ENCODE data around the gene MTMR1.

The MTMR1 gene

GRCh38 chrX:150692831-150693724, at the start of gene MTMR1:
Gene MTMR1 (plus strand): TSS chrX:150693396. CDS start chrX:150693531, 135 bp downstream.
- Histone ChIP-seq H3K36me3 (ENCODE audit: control insufficient read depth, insufficient read depth, low read length) (no peaks in the 10 kb centered on the region), H3K4me3 (replicated peaks; ENCODE audit: low read depth, low read length) (peak within 1 kb of the TSS; percentile 68), H3K27me3 (replicated peaks; ENCODE audit: control insufficient read depth, insufficient read depth, low read length) (no peaks in the 10 kb centered on the region)
- TF ChIP-seq, protein P1, sequence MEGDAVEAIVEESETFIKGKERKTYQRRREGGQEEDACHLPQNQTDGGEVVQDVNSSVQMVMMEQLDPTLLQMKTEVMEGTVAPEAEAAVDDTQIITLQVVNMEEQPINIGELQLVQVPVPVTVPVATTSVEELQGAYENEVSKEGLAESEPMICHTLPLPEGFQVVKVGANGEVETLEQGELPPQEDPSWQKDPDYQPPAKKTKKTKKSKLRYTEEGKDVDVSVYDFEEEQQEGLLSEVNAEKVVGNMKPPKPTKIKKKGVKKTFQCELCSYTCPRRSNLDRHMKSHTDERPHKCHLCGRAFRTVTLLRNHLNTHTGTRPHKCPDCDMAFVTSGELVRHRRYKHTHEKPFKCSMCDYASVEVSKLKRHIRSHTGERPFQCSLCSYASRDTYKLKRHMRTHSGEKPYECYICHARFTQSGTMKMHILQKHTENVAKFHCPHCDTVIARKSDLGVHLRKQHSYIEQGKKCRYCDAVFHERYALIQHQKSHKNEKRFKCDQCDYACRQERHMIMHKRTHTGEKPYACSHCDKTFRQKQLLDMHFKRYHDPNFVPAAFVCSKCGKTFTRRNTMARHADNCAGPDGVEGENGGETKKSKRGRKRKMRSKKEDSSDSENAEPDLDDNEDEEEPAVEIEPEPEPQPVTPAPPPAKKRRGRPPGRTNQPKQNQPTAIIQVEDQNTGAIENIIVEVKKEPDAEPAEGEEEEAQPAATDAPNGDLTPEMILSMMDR (IDR thresholded peaks at IDR 0.05; ENCODE audit: insufficient read depth, low read length, poor library complexity, severe bottlenecking): no peak
- DNase-seq (ENCODE audit: extremely low read depth, insufficient read length): peak; percentile 58

DNA sequence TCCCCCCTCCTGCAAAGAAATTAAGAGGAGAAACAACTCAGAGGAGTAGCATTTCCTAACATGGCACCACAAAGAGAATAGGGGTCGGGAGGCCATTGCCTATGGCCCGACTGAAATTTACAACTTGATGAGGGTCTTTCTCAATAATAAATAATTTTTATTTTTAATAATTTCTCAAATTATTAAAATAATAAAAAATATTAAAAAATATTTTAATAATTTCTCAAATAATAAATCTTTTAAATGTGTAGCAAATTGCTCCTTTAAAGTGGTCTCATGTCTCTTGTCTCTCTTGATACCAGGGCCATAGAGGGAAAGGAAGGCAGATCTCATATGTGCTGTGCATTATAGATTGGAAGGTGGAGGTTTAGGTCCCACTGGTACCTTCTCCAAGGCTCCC, 49.2 kb upstream of the MTMR1 start:
- no peak for DNase-seq (ENCODE audit: extremely low read depth, insufficient read length)
- H3K27me3 ChIP-seq (replicated peaks; ENCODE audit: control insufficient read depth, insufficient read depth, low read length): no peaks in the 10 kb centered on the region
- H3K4me3 ChIP-seq (replicated peaks; ENCODE audit: low read depth, low read length): no peak overlapping the region
- no peaks in the 10 kb centered on the region for H3K36me3 ChIP-seq (ENCODE audit: control insufficient read depth, insufficient read depth, low read length)
- TF ChIP-seq, protein P1 (IDR thresholded peaks at IDR 0.05; ENCODE audit: insufficient read depth, low read length, poor library complexity, severe bottlenecking): no peak

DNA sequence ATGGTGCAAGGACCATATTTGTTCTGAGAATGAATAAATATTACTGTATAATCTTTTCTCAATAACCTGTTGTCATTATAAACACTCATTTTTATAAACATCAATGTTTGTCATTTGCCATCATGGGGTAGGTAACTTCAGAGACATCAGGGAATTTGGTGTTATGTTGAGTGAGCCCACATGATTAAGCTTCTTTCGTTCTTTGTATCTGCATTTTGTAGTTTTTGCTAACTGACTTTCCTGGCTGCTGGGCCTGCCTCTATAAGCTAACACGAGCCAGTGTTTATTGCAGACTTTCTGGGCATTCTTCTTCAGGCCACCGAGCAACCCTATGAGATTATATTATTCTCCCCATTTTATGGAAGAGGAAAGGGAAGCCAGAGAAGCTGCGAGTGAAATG, 48.8 kb upstream of the MTMR1 start:
- H3K27me3 ChIP-seq (replicated peaks; ENCODE audit: control insufficient read depth, insufficient read depth, low read length): no peaks in the 10 kb centered on the region
- no peaks in the 10 kb centered on the region for H3K36me3 ChIP-seq (ENCODE audit: control insufficient read depth, insufficient read depth, low read length)
- TF ChIP-seq, protein P1 (IDR thresholded peaks at IDR 0.05; ENCODE audit: insufficient read depth, low read length, poor library complexity, severe bottlenecking): no peak
- H3K4me3 ChIP-seq (replicated peaks; ENCODE audit: low read depth, low read length): no peak overlapping the region
- no peak for DNase-seq (ENCODE audit: extremely low read depth, insufficient read length)

DNA sequence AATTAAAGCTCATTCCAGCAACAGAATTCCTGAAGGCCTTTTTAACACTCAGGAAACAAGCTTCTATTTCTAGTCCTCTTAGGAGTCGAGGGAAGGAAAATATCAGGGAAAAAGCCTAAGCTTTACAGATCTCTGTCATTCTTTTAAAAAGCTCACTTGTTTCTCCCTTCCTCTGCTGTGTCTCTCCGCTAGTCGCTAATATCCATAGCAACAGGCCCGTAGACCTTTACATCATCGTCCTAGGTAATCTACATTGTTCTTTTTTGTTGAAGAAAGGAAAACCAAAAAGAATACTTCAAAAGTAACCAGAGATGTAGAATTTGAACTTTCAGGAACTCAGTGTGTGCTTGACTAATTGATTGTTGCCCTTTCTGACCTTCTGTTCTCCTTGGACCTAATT, 45.9 kb upstream of the MTMR1 start:
- Histone ChIP-seq H3K4me3 (replicated peaks; ENCODE audit: low read depth, low read length) (no peak overlapping the region), H3K27me3 (replicated peaks; ENCODE audit: control insufficient read depth, insufficient read depth, low read length) (no peaks in the 10 kb centered on the region), H3K36me3 (ENCODE audit: control insufficient read depth, insufficient read depth, low read length) (no peaks in the 10 kb centered on the region)
- TF ChIP-seq, protein P1 (IDR thresholded peaks at IDR 0.05; ENCODE audit: insufficient read depth, low read length, poor library complexity, severe bottlenecking): no peak
- DNase-seq (ENCODE audit: extremely low read depth, insufficient read length): no peak

DNA sequence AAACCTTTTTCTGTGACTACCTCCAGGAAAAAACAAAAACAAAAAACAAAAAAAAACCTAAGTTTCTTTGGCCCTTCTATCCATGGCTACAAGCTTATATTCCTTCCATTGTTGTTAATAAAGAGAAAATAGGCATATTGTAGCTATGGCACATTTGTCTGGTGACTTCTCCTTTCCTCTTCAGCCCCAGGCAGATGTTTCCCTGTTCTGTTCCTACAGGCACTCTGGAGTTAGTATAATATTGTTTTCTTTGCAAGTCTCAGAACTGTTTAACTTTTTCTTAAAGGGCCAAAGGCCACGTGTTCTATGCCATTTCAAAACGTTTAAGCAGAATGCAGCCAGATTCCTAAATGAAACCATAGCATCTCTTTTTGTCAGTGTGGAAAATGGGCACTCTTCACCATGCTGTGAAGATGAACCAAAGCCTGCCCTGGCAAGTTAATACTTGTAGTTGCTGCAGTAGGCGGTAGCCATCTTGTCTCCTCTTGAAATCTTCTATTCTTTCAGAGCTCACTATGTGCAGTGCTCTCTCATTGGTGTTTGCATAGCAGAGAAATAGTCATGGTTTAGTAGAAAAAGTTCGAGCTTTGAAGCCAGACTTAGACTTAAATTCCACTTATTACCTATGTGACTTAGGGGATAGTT, 44.8 kb upstream of the MTMR1 start:
- DNase-seq (ENCODE audit: extremely low read depth, insufficient read length): no peak
- no peak overlapping the region for H3K4me3 ChIP-seq (replicated peaks; ENCODE audit: low read depth, low read length)
- no peaks in the 10 kb centered on the region for H3K27me3 ChIP-seq (replicated peaks; ENCODE audit: control insufficient read depth, insufficient read depth, low read length)
- no peaks in the 10 kb centered on the region for H3K36me3 ChIP-seq (ENCODE audit: control insufficient read depth, insufficient read depth, low read length)
- TF ChIP-seq, protein P1 (IDR thresholded peaks at IDR 0.05; ENCODE audit: insufficient read depth, low read length, poor library complexity, severe bottlenecking): no peak
